AG04450 (cell line): ENCODE results near the gene CACNB3. TPM values are rescaled to one million over a fixed set of nuclear protein-coding genes. Genes with fewer than 3 reads are reported as not detected.

Experiments used
- CTCF ChIA-PET: fragments of 300-600, 350-600 bp; formaldehyde crosslinking; extraction: SDS; loops from one replicate; lab custom pipeline; 2022; ENCODE audit warnings: antibody characterized with exemption, inconsistent platforms; lab: Charles Lee
- POLR2A ChIA-PET: fragments of 350-600 bp; formaldehyde crosslinking; extraction: SDS; loops from one replicate; lab custom pipeline; 2021; ENCODE audit warnings: antibody characterized with exemption, inconsistent platforms; lab: Yijun Ruan, JAX
- DNase-seq: peaks from one replicate; pipeline ENCODE4 v3.0.0-alpha.2; 2011; ENCODE audit warnings: low read depth, low spot score
- H3K27ac ChIP-seq: one replicate; pipeline ENCODE4 v1.5.1; 2012; ENCODE audit warnings: low read depth, low read length, control low read depth
- H3K27me3 ChIP-seq: one replicate; pipeline ENCODE4 v1.6.0; 2012; ENCODE audit warnings: low read length; ENCODE audit not compliant: control insufficient read depth, insufficient read depth
- H3K4me3 ChIP-seq: 2 replicates; pipeline ENCODE4 v1.5.1; 2011; ENCODE audit warnings: mild to moderate bottlenecking, low read depth, low read length, control low read depth
- H3K9me3 ChIP-seq: 2 replicates; pipeline ENCODE4 v1.5.1; 2012; ENCODE audit warnings: low read length; ENCODE audit not compliant: control insufficient read depth, insufficient read depth
- CTCF ChIP-seq: IDR thresholded peaks from 2 replicates; pipeline ENCODE4 v1.5.1; 2011; ENCODE audit warnings: low read depth, low read length, control low read depth, inconsistent platforms
- polyA plus RNA-seq: library from polyadenylated mRNA; depleted of rRNA; stranded (reverse); fragments of >200 nt; gene quantifications from 2 replicates; pipeline ENCODE4 v1.2.3, GENCODE V29; 2011

CACNB3 gene
- polyA plus RNA-seq, 1 experiment: 44.9 TPM

GRCh38 chr12:48815126-48816110, 2.9 kb upstream of the CACNB3 start:
- Histone ChIP-seq H3K9me3 (peaks cover 3% of the 10 kb centered on the region; the same call in 1 of the 2 replicates), H3K27ac (peak overlapping the region; percentile 73), H3K4me3 (peak overlapping the region; percentile 90), H3K27me3 (no peaks in the 10 kb centered on the region)
- ChIA-PET POLR2A (interaction anchor here (0.5 to 1.4 kb wide), 6 partner anchors 16 to 191 kb away, joined by 3 to 4 read pairs (median 3); partner anchors contain the start of genes ADCY6 and DDX23), CTCF (interaction anchor here (0.6 to 3.5 kb wide), 21 partner anchors 10 to 139 kb away, joined by 3 to 40 read pairs (median 4); partner anchors contain the start of gene KANSL2)
- DNase-seq: peak; percentile 49
- no peak for TF ChIP-seq CTCF

- no peak for DNase-seq
- no peak for TF ChIP-seq CTCF
- POLR2A ChIA-PET: interaction anchor here (0.6 kb wide), 1 partner anchor 63 kb away, joined by 4 read pairs; no protein-coding TSS in a partner anchor
- CTCF ChIA-PET: interaction anchor here (0.9 to 3.2 kb wide), 4 partner anchors 11 to 66 kb away, joined by 3 to 40 read pairs (median 10); no protein-coding TSS in a partner anchor
- Histone ChIP-seq H3K27ac (no peak overlapping the region), H3K9me3 (peaks cover 3% of the 10 kb centered on the region; the same call in 1 of the 2 replicates), H3K27me3 (no peaks in the 10 kb centered on the region), H3K4me3 (peak overlapping the region; percentile 90)
Measured at GRCh38 chr12:48816143-48816854, 2.0 kb upstream of the CACNB3 start.

GRCh38 chr12:48818831-48819590, 715 bp downstream of the CACNB3 start:
- CTCF ChIA-PET: interaction anchor here (0.7 to 1.5 kb wide), 7 partner anchors 23 to 160 kb away, joined by 3 to 6 read pairs (median 3); partner anchors contain the start of gene ADCY6
- H3K4me3 ChIP-seq: peak overlapping the region; percentile 76
- TF ChIP-seq CTCF: no peak; the same call in 1 of the 2 replicates
- peaks cover 3% of the 10 kb centered on the region; the same call in 1 of the 2 replicates for H3K9me3 ChIP-seq
- POLR2A ChIA-PET: no interaction called here
- H3K27me3 ChIP-seq: no peaks in the 10 kb centered on the region
- peak overlapping the region; percentile 31 for H3K27ac ChIP-seq
- no peak for DNase-seq

GRCh38 chr12:48819986-48820725, 1.9 kb downstream of the CACNB3 start:
- no peak for TF ChIP-seq CTCF
- Histone ChIP-seq H3K27ac (no peak overlapping the region), H3K4me3 (no peak overlapping the region; the same call in 1 of the 2 replicates), H3K9me3 (peaks cover 3% of the 10 kb centered on the region; the same call in 1 of the 2 replicates), H3K27me3 (no peaks in the 10 kb centered on the region)
- ChIA-PET CTCF (interaction anchor here (0.7 to 1.5 kb wide), 7 partner anchors 24 to 159 kb away, joined by 3 to 6 read pairs (median 3); partner anchors contain the start of gene ADCY6), POLR2A (no interaction called here)
- DNase-seq: no peak
